D721Med (cell line): ENCODE results near the gene AP2A2.

Experiments used
- DNase-seq: peaks from one replicate; pipeline ENCODE4 v3.0.0; 2011; ENCODE audit warnings: low spot score; ENCODE audit not compliant: insufficient read length
- FAIRE-seq: peaks from 2 replicates; lab custom pipeline; 2011; peaks lifted over from hg19 to GRCh38; lab: Jason Lieb, UNC
- CTCF ChIP-seq: IDR thresholded peaks from 2 replicates; pipeline ENCODE4 v1.5.1; 2012; ENCODE audit warnings: mild to moderate bottlenecking, control low read depth; ENCODE audit not compliant: insufficient read depth; ENCODE audit errors: missing control alignments

The AP2A2 gene

GRCh38 chr11:933142-933851 is 7.6 kb downstream of the AP2A2 start:
- DNase-seq (no peak), FAIRE-seq (no peak)
- no peak for TF ChIP-seq CTCF

GRCh38 chr11:933936-934335 is 8.3 kb downstream of the AP2A2 start:
- no peak for DNase-seq
- FAIRE-seq, result no peak
- no peak for TF ChIP-seq CTCF

GRCh38 chr11:934527-934926 is 8.9 kb downstream of the AP2A2 start:
- FAIRE-seq (no peak), DNase-seq (no peak)
- TF ChIP-seq CTCF, result no peak

GRCh38 chr11:936199-936598 is 10.5 kb downstream of the AP2A2 start:
- no peak for TF ChIP-seq CTCF
- no peak for DNase-seq
- no peak for FAIRE-seq

- DNase-seq (no peak), FAIRE-seq (no peak)
- TF ChIP-seq CTCF, result no peak
Measured at GRCh38 chr11:937841-938261, 12.2 kb downstream of the AP2A2 start.

- no peak for TF ChIP-seq CTCF
- FAIRE-seq, result no peak
- DNase-seq, result no peak
Measured at GRCh38 chr11:940496-941135, 14.9 kb downstream of the AP2A2 start.

GRCh38 chr11:942823-943222 is 17.2 kb downstream of the AP2A2 start:
- FAIRE-seq, result no peak
- no peak for TF ChIP-seq CTCF
- no peak for DNase-seq
